Effector memory CD4-positive, alpha-beta T cell (primary cell): ENCODE results near the gene CPD.

ENCODE experiments used
- DNase-seq, 3 donors: peaks; one replicate each; pipeline ENCODE4 v3.0.0-alpha.2; 2020
- H3K27ac ChIP-seq: 2 replicates; pipeline ENCODE4 v1.7.0; 2013; ENCODE audit warnings: mild to moderate bottlenecking, low read length, moderate library complexity; ENCODE audit not compliant: insufficient read depth, poor library complexity, severe bottlenecking
- H3K27me3 ChIP-seq: replicated peaks from 2 replicates; pipeline ENCODE4 v1.7.0; 2013; ENCODE audit warnings: mild to moderate bottlenecking, low read length; ENCODE audit not compliant: insufficient read depth, control insufficient read depth, poor library complexity, severe bottlenecking
- H3K36me3 ChIP-seq: 2 replicates; pipeline ENCODE4 v1.7.0; 2013; ENCODE audit warnings: mild to moderate bottlenecking, low read length, moderate library complexity; ENCODE audit not compliant: control insufficient read depth, insufficient read depth
- H3K4me1 ChIP-seq: 2 replicates; pipeline ENCODE4 v1.7.0; 2013; ENCODE audit warnings: low read length, mild to moderate bottlenecking; ENCODE audit not compliant: control insufficient read depth, insufficient read depth, poor library complexity, severe bottlenecking
- H3K4me3 ChIP-seq: 2 replicates; pipeline ENCODE4 v1.7.0; 2013; ENCODE audit warnings: low read length, low read depth, mild to moderate bottlenecking; ENCODE audit not compliant: insufficient read depth, poor library complexity, severe bottlenecking
- H3K9me3 ChIP-seq: 2 replicates; pipeline ENCODE4 v1.7.0; 2013; ENCODE audit warnings: mild to moderate bottlenecking, low read length, moderate library complexity; ENCODE audit not compliant: control insufficient read depth

Gene CPD

DNA sequence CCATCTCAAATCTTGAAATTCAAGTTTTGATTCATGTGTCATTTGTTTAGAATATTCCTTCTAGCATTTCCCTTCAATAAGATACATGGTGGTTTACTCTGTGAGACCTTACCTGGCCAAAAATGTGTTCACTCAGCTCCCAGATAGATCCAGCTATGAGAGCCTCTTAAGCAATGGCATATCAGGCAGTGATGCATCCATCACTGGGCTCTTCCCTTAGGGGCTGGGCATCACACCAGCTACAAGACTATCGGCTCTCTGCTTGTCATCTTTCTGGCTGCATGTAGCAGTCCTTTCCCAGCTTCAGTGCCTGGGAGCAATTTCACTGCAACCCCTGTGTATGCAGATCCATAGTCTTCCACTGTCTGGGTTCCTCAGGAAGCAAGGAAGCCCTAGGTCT lies 139.1 kb downstream of the CPD start:
- H3K27me3 ChIP-seq = no peaks in the 10 kb centered on the region
- no peaks in the 10 kb centered on the region for H3K4me1 ChIP-seq
- no peaks in the 10 kb centered on the region for H3K9me3 ChIP-seq
- H3K4me3 ChIP-seq = no peak overlapping the region
- no peak overlapping the region for H3K27ac ChIP-seq
- DNase-seq = no peak
- peaks cover 48% of the 10 kb centered on the region for H3K36me3 ChIP-seq

- Histone ChIP-seq H3K4me3 (no peak overlapping the region), H3K27me3 (no peaks in the 10 kb centered on the region), H3K27ac (no peak overlapping the region), H3K36me3 (peaks cover 38% of the 10 kb centered on the region), H3K9me3 (no peaks in the 10 kb centered on the region), H3K4me1 (no peaks in the 10 kb centered on the region)
- DNase-seq = no peak
These were observed 140.4 kb downstream of the CPD start for GRCh38 chr17:30519166-30519565.
